HepG2 (cell line): ENCODE data around the gene RUVBL1. TPM values are rescaled to one million over a fixed set of nuclear protein-coding genes. Genes with fewer than 3 reads are reported as not detected.

Experiments used
- ATAC-seq: fragments of 200-7000 bp; cut with Tn5 transposase; 3 replicates; pipeline ENCODE4 v1.9.1; 2020; ENCODE audit warnings: mild to moderate bottlenecking, moderate library complexity
- BruUV-seq: library from RNA; stranded (reverse); fragments of 400-500 nt; replicated peaks from 2 replicates; lab custom pipeline; 2021; lab: Mats Ljungman, UMichigan
- CTCF ChIA-PET: fragments of 300-600 bp; formaldehyde crosslinking; extraction: SDS; loops from one replicate; lab custom pipeline; 2021; ENCODE audit warnings: low total read pairs, inconsistent platforms, low intra/inter-chr PET ratio; lab: Yijun Ruan, JAX
- POLR2A ChIA-PET: fragments of 350-600 bp; sonication (Branson Sonifier 250); formaldehyde crosslinking; loops from one replicate; lab custom pipeline; 2020; ENCODE audit warnings: antibody characterized with exemption, inconsistent platforms; lab: Yijun Ruan, JAX
- DNase-seq: peaks from one replicate; pipeline ENCODE4 v3.0.0-alpha.2; 2015; ENCODE audit warnings: low spot score
- FAIRE-seq: peaks from 3 replicates; lab custom pipeline; 2011; peaks lifted over from hg19 to GRCh38; lab: Jason Lieb, UNC
- H2AFZ ChIP-seq: one replicate; pipeline ENCODE4 v1.6.1; 2011; ENCODE audit warnings: low read length, inconsistent platforms
- H3K27ac ChIP-seq: fragments of 300-600 bp; 3 replicates; pipeline ENCODE4 v1.8.0; 2011; ENCODE audit warnings: mixed run types, mild to moderate bottlenecking, mixed read lengths, low read length, inconsistent platforms; ENCODE audit not compliant: insufficient read depth; ENCODE audit errors: extremely low read length
- H3K27me3 ChIP-seq, 2 experiments: fragments of 200-600 bp in 1 of 2; 2 replicates in 1 of 2; 3 replicates in 1 of 2; pipeline versions ENCODE4 v1.6.0 to v1.8.0; 2011; ENCODE audit warnings: low read length in 2 of 2, mild to moderate bottlenecking in 2 of 2, moderate library complexity in 2 of 2, inconsistent platforms in 1 of 2; ENCODE audit not compliant: insufficient read depth in 2 of 2, control insufficient read depth in 1 of 2
- H3K36me3 ChIP-seq, 2 experiments: fragments of 200-600 bp in 1 of 2; replicated peaks in 1 of 2; 2 replicates in 1 of 2; 3 replicates in 1 of 2; pipeline versions ENCODE4 v1.5.1 to v1.8.0; 2011; ENCODE audit warnings: low read length in 2 of 2, inconsistent platforms in 1 of 2; ENCODE audit not compliant: insufficient read depth in 2 of 2, control insufficient read depth in 1 of 2
- H3K4me1 ChIP-seq: 2 replicates; pipeline ENCODE4 v1.5.1; 2012; ENCODE audit warnings: low read length, inconsistent platforms; ENCODE audit not compliant: insufficient read depth
- H3K4me2 ChIP-seq: 2 replicates; pipeline ENCODE4 v1.6.0; 2011; ENCODE audit warnings: low read depth, low read length, inconsistent platforms
- H3K4me3 ChIP-seq, 3 experiments: fragments of 200-600 bp in 1 of 3; sonication (generic), shearing (Covaris generic) in 1 of 3; replicated peaks in 1 of 3; 2 replicates each; pipeline ENCODE4 v1.5.1; 2011 to 2016; ENCODE audit warnings: low read length in 3 of 3, inconsistent platforms in 2 of 3, low read depth in 2 of 3, mild to moderate bottlenecking in 2 of 3, control low read depth in 1 of 3, mixed read lengths in 1 of 3; ENCODE audit not compliant: insufficient read depth in 1 of 3
- H3K79me2 ChIP-seq: one replicate; pipeline ENCODE4 v1.6.1; 2011; ENCODE audit warnings: low read length, inconsistent platforms; ENCODE audit not compliant: insufficient read depth
- H3K9ac ChIP-seq: 2 replicates; pipeline ENCODE4 v1.6.0; 2011; ENCODE audit warnings: mild to moderate bottlenecking, low read depth, low read length, inconsistent platforms; ENCODE audit not compliant: insufficient read depth
- H3K9me3 ChIP-seq: 2 replicates; pipeline ENCODE4 v1.5.1; 2012; ENCODE audit warnings: mild to moderate bottlenecking, low read length
- H4K20me1 ChIP-seq: 2 replicates; pipeline ENCODE4 v1.6.0; 2011; ENCODE audit warnings: inconsistent platforms, mild to moderate bottlenecking, low read length, moderate library complexity; ENCODE audit not compliant: insufficient read depth
- AGO1 ChIP-seq: fragments of 200-400 bp; formaldehyde crosslinking; IDR thresholded peaks from 2 replicates; pipeline ENCODE4 v1.6.1; 2017; ENCODE audit warnings: mild to moderate bottlenecking, low read depth, low read length, moderate library complexity; ENCODE audit not compliant: poor library complexity, severe bottlenecking
- DMTF1 ChIP-seq: sonication (generic); formaldehyde crosslinking; IDR thresholded peaks from 2 replicates; pipeline ENCODE4 v1.4.0; 2020; ENCODE audit warnings: mild to moderate bottlenecking, missing genetic modification reagents
- GMEB1 ChIP-seq: sonication (generic); formaldehyde crosslinking; IDR thresholded peaks from 2 replicates; pipeline ENCODE4 v1.5.1; 2020; ENCODE audit warnings: missing genetic modification reagents, mild to moderate bottlenecking, borderline replicate concordance
- HOXA5 ChIP-seq: sonication (generic); formaldehyde crosslinking; IDR thresholded peaks from 2 replicates; pipeline ENCODE4 v1.4.0; 2020; ENCODE audit warnings: missing genetic modification reagents
- KMT2A ChIP-seq: sonication (generic); formaldehyde crosslinking; IDR thresholded peaks from 2 replicates; pipeline ENCODE4 v1.4.0; 2020; ENCODE audit warnings: missing genetic modification reagents
- PHF5A ChIP-seq: IDR thresholded peaks from one replicate; pipeline ENCODE4 v1.6.1; 2018; ENCODE audit warnings: low read depth, missing genetic modification reagents; ENCODE audit not compliant: unreplicated experiment
- RERE ChIP-seq: IDR thresholded peaks from 2 replicates; pipeline ENCODE4 v1.6.1; 2016; ENCODE audit warnings: low read depth, missing genetic modification reagents, missing compliant biosample characterization
- ZNF124 ChIP-seq: sonication (generic); formaldehyde crosslinking; IDR thresholded peaks from 2 replicates; pipeline ENCODE4 v1.4.0; 2020; ENCODE audit warnings: missing genetic modification reagents
- ZNF260 ChIP-seq: sonication (generic); formaldehyde crosslinking; IDR thresholded peaks from 2 replicates; pipeline ENCODE4 v1.4.0; 2020; ENCODE audit warnings: missing genetic modification reagents, low read depth, mild to moderate bottlenecking, borderline replicate concordance
- ZNF362 ChIP-seq: sonication (generic); formaldehyde crosslinking; IDR thresholded peaks from 2 replicates; pipeline ENCODE4 v1.4.0; 2020; ENCODE audit warnings: missing genetic modification reagents, mild to moderate bottlenecking, borderline replicate concordance
- ZNF441 ChIP-seq: sonication (generic); formaldehyde crosslinking; IDR thresholded peaks from 2 replicates; pipeline ENCODE4 v1.7.0; 2021; ENCODE audit warnings: missing genetic modification reagents, borderline replicate concordance
- ZNF580 ChIP-seq: IDR thresholded peaks from 2 replicates; pipeline ENCODE4 v1.6.1; 2016; ENCODE audit warnings: low read depth, borderline replicate concordance
- ZNF740 ChIP-seq: sonication (generic); formaldehyde crosslinking; IDR thresholded peaks from 2 replicates; pipeline ENCODE4 v1.4.0; 2020; ENCODE audit warnings: missing genetic modification reagents
- WGBS: methylation state at CpG from one replicate; pipeline ENCODE4 v1.1.6; 2017; ENCODE audit warnings: low lambda C conversion rate; 5-methylcytosine and 5-hydroxymethylcytosine counted together
- in situ Hi-C: cut with HindIII; loops from 2 replicates; pipeline ENCODE4 v1.10.0; 2017; ENCODE audit warnings: low pct_unique_long_range_greater_than_20kb; ENCODE audit not compliant: extremely low pct_ligation_motif_present
- intact Hi-C: fragments of 100-400 bp; cut with micrococcal nuclease; formaldehyde crosslinking; loops from one replicate; pipeline ENCODE4 v1.10.0; 2022; ENCODE audit not compliant: unreplicated experiment
- polyA plus RNA-seq, 8 experiments: library from polyadenylated mRNA; depleted of rRNA in 3 of 8; stranded (reverse) in 7 of 8; unstranded in 1 of 8; fragments of >200 nt; fragmentation: Illumina TruSeq in 4 of 8; extraction: Trizol in 4 of 8; gene quantifications; 2 replicates each; pipeline versions ENCODE4 v1.2.1 to v1.2.3, GENCODE V29; 2011 to 2016; ENCODE audit warnings: low read depth in 4 of 8, missing spikeins in 1 of 8, mixed read lengths in 1 of 8; ENCODE audit not compliant: insufficient read depth in 1 of 8
- total RNA-seq, 5 experiments: library from RNA; depleted of rRNA; stranded (reverse); fragments of >200 nt; fragmentation: Illumina TruSeq; extraction: Trizol; gene quantifications; 2 replicates each; pipeline ENCODE4 v1.2.3, GENCODE V29; 2016; ENCODE audit warnings: low read depth in 1 of 5

Gene RUVBL1
- total and polyA plus RNA-seq, 2 of the 13 experiments (the other 11 are each of a cell fraction or from before 2014, with no cell fraction given), result 32.7 to 86.3 TPM

- H3K4me2 ChIP-seq, result no peak overlapping the region
- peaks cover 24% of the 10 kb centered on the region for H4K20me1 ChIP-seq
- H3K9me3 ChIP-seq, result no peaks in the 10 kb centered on the region
- in situ Hi-C loops (no loop called here), intact Hi-C loops (no loop called here)
- no peak overlapping the region for H3K9ac ChIP-seq
- FAIRE-seq, result no peak
- peaks cover 0 to 5% of the 10 kb centered on the region in 2 experiments; a peak in 1 of 5 replicates for H3K27me3 ChIP-seq
- DNase-seq, result no peak
- no peak overlapping the region for H2AFZ ChIP-seq
- H3K4me3 ChIP-seq, result no peak overlapping the region; a peak in 1 of 6 replicates
- peaks cover 43% of the 10 kb centered on the region for H3K79me2 ChIP-seq
- H3K36me3 ChIP-seq, result peaks cover 2 to 13% of the 10 kb centered on the region in 2 experiments; a peak in 4 of 5 replicates
- POLR2A ChIA-PET, result no interaction called here
- H3K4me1 ChIP-seq, result peaks cover 28% of the 10 kb centered on the region
- CTCF ChIA-PET, result no interaction called here
- BruUV-seq, result no TSS peak
- H3K27ac ChIP-seq, result no peak overlapping the region
- no peak for ATAC-seq
- 68% methylated on average over 3 of the region's 3 CpGs for WGBS
- TF ChIP-seq ZNF124 (CRISPR knock-in tag), result no peak
- TF ChIP-seq ZNF580 (CRISPR knock-in tag), result no peak
- no peak for TF ChIP-seq AGO1
- TF ChIP-seq ZNF441 (CRISPR knock-in tag), result no peak
- no peak for TF ChIP-seq HOXA5
- TF ChIP-seq ZNF362 (CRISPR knock-in tag), result no peak
- no peak for TF ChIP-seq PHF5A (CRISPR knock-in tag)
- no peak for TF ChIP-seq RERE
- TF ChIP-seq GMEB1 (CRISPR knock-in tag), result no peak
- TF ChIP-seq ZNF260 (CRISPR knock-in tag), result no peak
- TF ChIP-seq KMT2A (CRISPR knock-in tag), result no peak
- no peak for TF ChIP-seq ZNF740 (CRISPR knock-in tag)
- no peak for TF ChIP-seq DMTF1 (CRISPR knock-in tag)
These were observed 73.0 kb downstream of the RUVBL1 start for GRCh38 chr3:128050597-128050996.
